GM12878 (cell line): ENCODE data around the gene KRT86. TPM values are rescaled to one million over a fixed set of nuclear protein-coding genes. Genes with fewer than 3 reads are reported as not detected.

Experiments
- ATAC-seq: fragments of 200-7000 bp; cut with Tn5 transposase; 3 replicates; pipeline ENCODE4 v1.9.1; 2020; ENCODE audit warnings: mild to moderate bottlenecking, moderate library complexity
- Bru-seq: library from RNA; stranded (reverse); fragments of 400-500 nt; gene quantifications from one replicate; lab custom pipeline; 2021; lab: Mats Ljungman, UMichigan
- BruChase-seq, 2 experiments: library from RNA; stranded (reverse); fragments of 400-500 nt; gene quantifications; one replicate each; lab custom pipeline; 2021; lab: Mats Ljungman, UMichigan
- BruUV-seq: library from RNA; stranded (reverse); fragments of 400-500 nt; replicated peaks from 2 replicates; lab custom pipeline; 2021; lab: Mats Ljungman, UMichigan
- CTCF ChIA-PET: fragments of 300-600 bp; sonication (Branson Sonifier 250); formaldehyde crosslinking; extraction: SDS; loops from one replicate; lab custom pipeline; 2021; ENCODE audit warnings: inconsistent platforms; lab: Yijun Ruan, JAX
- POLR2A ChIA-PET: fragments of 350-600 bp; formaldehyde crosslinking; extraction: SDS; loops from one replicate; lab custom pipeline; 2021; ENCODE audit warnings: inconsistent platforms; lab: Charles Lee
- RAD21 ChIA-PET: fragments of 300-600 bp; sonication (Branson Sonifier 250); formaldehyde crosslinking; loops from one replicate; lab custom pipeline; 2023; ENCODE audit warnings: antibody characterized with exemption; ENCODE audit not compliant: unreplicated experiment; lab: Charles Lee
- SMC1A ChIA-PET: fragments of 300-600 bp; sonication (Branson Sonifier 250); formaldehyde crosslinking; loops from one replicate; lab custom pipeline; 2023; ENCODE audit not compliant: unreplicated experiment, uncharacterized antibody; lab: Charles Lee
- DNase-seq: peaks from one replicate; pipeline ENCODE4 v3.0.0-alpha.2; 2011; ENCODE audit warnings: low read depth, low spot score
- FAIRE-seq: peaks from 3 replicates; lab custom pipeline; 2011; peaks lifted over from hg19 to GRCh38; lab: Jason Lieb, UNC
- H2AFZ ChIP-seq: 2 replicates; pipeline ENCODE4 v1.6.0; 2011; ENCODE audit warnings: low read depth, low read length, control low read depth; ENCODE audit not compliant: control insufficient read depth
- H3K27ac ChIP-seq: 2 replicates; pipeline ENCODE4 v1.5.1; 2011; ENCODE audit warnings: control low read depth; ENCODE audit not compliant: control insufficient read depth, insufficient read depth
- H3K27me3 ChIP-seq, 2 experiments: replicated peaks in 1 of 2; 2 replicates each; pipeline versions ENCODE4 v1.6.0 to v1.6.1; 2011; ENCODE audit warnings: low read length in 1 of 2; ENCODE audit not compliant: control insufficient read depth in 2 of 2, insufficient read depth in 2 of 2
- H3K36me3 ChIP-seq, 2 experiments: 2 replicates each; pipeline ENCODE4 v1.5.1; 2011; ENCODE audit warnings: low read length in 1 of 2; ENCODE audit not compliant: control insufficient read depth in 2 of 2, insufficient read depth in 2 of 2
- H3K4me1 ChIP-seq: 2 replicates; pipeline ENCODE4 v1.6.1; 2011; ENCODE audit warnings: mild to moderate bottlenecking, low read length, moderate library complexity, mixed read lengths; ENCODE audit not compliant: control insufficient read depth, insufficient read depth
- H3K4me2 ChIP-seq: 2 replicates; pipeline ENCODE4 v1.6.0; 2011; ENCODE audit warnings: control low read depth; ENCODE audit not compliant: control insufficient read depth, insufficient read depth
- H3K4me3 ChIP-seq: fragments of 200-600 bp; sonication (generic); 2 replicates; pipeline ENCODE4 v1.5.1; 2016
- H3K79me2 ChIP-seq: 2 replicates; pipeline ENCODE4 v1.6.0; 2011; ENCODE audit warnings: low read length; ENCODE audit not compliant: control insufficient read depth, insufficient read depth
- H3K9ac ChIP-seq: 2 replicates; pipeline ENCODE4 v1.8.0; 2011; ENCODE audit warnings: low read length, control low read depth, mixed read lengths; ENCODE audit not compliant: control insufficient read depth, insufficient read depth
- H3K9me3 ChIP-seq: replicated peaks from 3 replicates; pipeline ENCODE4 v1.5.1; 2011; ENCODE audit warnings: mild to moderate bottlenecking, low read length; ENCODE audit not compliant: control insufficient read depth, insufficient read depth
- H4K20me1 ChIP-seq: 2 replicates; pipeline ENCODE4 v1.6.0; 2011; ENCODE audit not compliant: control insufficient read depth, insufficient read depth
- ATF7 ChIP-seq: fragments of 450-650 bp; IDR thresholded peaks from 2 replicates; pipeline ENCODE4 v1.6.1; 2016; ENCODE audit warnings: low read depth, mild to moderate bottlenecking
- E2F8 ChIP-seq: fragments of 450-650 bp; IDR thresholded peaks from 2 replicates; pipeline ENCODE4 v1.6.1; 2018; ENCODE audit warnings: mild to moderate bottlenecking, low read depth, moderate library complexity; ENCODE audit not compliant: partially characterized antibody
- POLR2A ChIP-seq: IDR thresholded peaks from 2 replicates; pipeline ENCODE4 v1.6.1; 2011; ENCODE audit warnings: low read depth, mild to moderate bottlenecking, low read length
- POU2F2 ChIP-seq: IDR thresholded peaks from 3 replicates; pipeline ENCODE4 v1.6.1; 2011; ENCODE audit warnings: low read depth, mild to moderate bottlenecking, low read length, borderline replicate concordance
- RELA ChIP-seq: fragments of 450-650 bp; IDR thresholded peaks from 2 replicates; pipeline ENCODE4 v1.8.0; 2014; ENCODE audit warnings: borderline replicate concordance; ENCODE audit not compliant: partially characterized antibody
- RFX5 ChIP-seq: IDR thresholded peaks from 2 replicates; pipeline ENCODE4 v1.6.1; 2011; ENCODE audit warnings: low read depth, low read length, improper control_type of control experiment
- SMAD5 ChIP-seq: IDR thresholded peaks from 2 replicates; pipeline ENCODE4 v1.6.1; 2016; ENCODE audit warnings: antibody characterized with exemption, low read depth
- STAT3 ChIP-seq: IDR thresholded peaks from 2 replicates; pipeline ENCODE4 v1.6.1; 2011; ENCODE audit warnings: low read depth, low read length, improper control_type of control experiment
- WGBS: methylation state at CpG from one replicate; pipeline ENCODE4 v1.1.6; 2016; ENCODE audit warnings: low lambda C conversion rate; ENCODE audit not compliant: insufficient replicate concordance, insufficient coverage; ENCODE audit errors: missing lambda C conversion rate; 5-methylcytosine and 5-hydroxymethylcytosine counted together
- in situ Hi-C: fragments of 300-500 bp; cut with MboI; formaldehyde crosslinking; loops from 9 replicates; pipeline ENCODE4 v1.14.3; 2018; ENCODE audit warnings: mixed read lengths
- intact Hi-C: fragments of 100-400 bp; cut with micrococcal nuclease; formaldehyde crosslinking; loops from one replicate; pipeline ENCODE4 v1.14.2; 2022; ENCODE audit not compliant: unreplicated experiment
- long read RNA-seq, 2 experiments: library from polyadenylated mRNA; unstranded; transcript quantifications; one replicate each; pipeline ENCODE4 v2.0.0, GENCODE V29; 2019 to 2020
- polyA minus RNA-seq, 3 experiments: library from RNA; depleted of rRNA, polyadenylated mRNA; stranded (reverse); fragments of >200 nt; gene quantifications; 2 replicates each; pipeline ENCODE4 v1.2.3, GENCODE V29; 2011
- polyA plus RNA-seq, 11 experiments: library from polyadenylated mRNA; depleted of rRNA in 4 of 11; unstranded in 6 of 11; stranded (reverse) in 5 of 11; fragments of >200 nt; fragmentation: Nextera tagmentation in 4 of 11; fragmentation: Illumina TruSeq in 1 of 11; extraction: Ambion mirVana in 4 of 11; extraction: Trizol in 1 of 11; gene quantifications; 1 replicate in 1 of 11; 2 replicates in 10 of 11; pipeline versions ENCODE4 v1.2.1 to v1.2.3, GENCODE V29; 2011 to 2016; ENCODE audit warnings: inconsistent platforms in 2 of 11, missing spikeins in 2 of 11, low read depth in 1 of 11
- total RNA-seq, 4 experiments: library from RNA; depleted of rRNA in 3 of 4; stranded (reverse); fragments of >200 nt in 3 of 4; fragmentation: Illumina TruSeq in 1 of 4; extraction: Trizol in 1 of 4; gene quantifications; 2 replicates each; pipeline versions ENCODE4 v1.2.1 to v1.2.3, GENCODE V29; 2013 to 2021
- TF ChIP-seq, protein P1 (sequence below): fragments of 450-650 bp; IDR thresholded peaks from 2 replicates; pipeline ENCODE4 v1.6.1; 2017; ENCODE audit warnings: mild to moderate bottlenecking, moderate library complexity

KRT86 gene
- total RNA-seq (2013; cell fraction: nucleolus; rRNA removed): 0.81 and 1.1 TPM in 2 replicates
- total RNA-seq (2014; rRNA removed) (0.11 and 0.27 TPM in 2 replicates), total RNA-seq (2014; rRNA removed; fragmentation: Illumina TruSeq; extraction: Trizol) (0.09 TPM in 1 of 2 replicates, not detected in the other), total RNA-seq (2021) (0.29 and 0.33 TPM in 2 replicates), polyA plus RNA-seq (2011; rRNA removed) (0.39 and 0.54 TPM in 2 replicates), polyA plus RNA-seq (2014; fragmentation: Illumina TruSeq; extraction: Trizol) (not detected in 2 replicates), polyA plus RNA-seq (2014; fragmentation: Nextera tagmentation; extraction: Ambion mirVana) (not detected), polyA plus RNA-seq (2014; rRNA removed) (0.13 and 0.23 TPM in 2 replicates), polyA plus RNA-seq (2016; fragmentation: Nextera tagmentation; extraction: Ambion mirVana) (under 1 TPM; 0.12 to 0.13 TPM), polyA minus RNA-seq (2011; rRNA and poly(A)+ RNA removed) (0.98 TPM in 1 of 2 replicates, not detected in the other), Bru-seq, nascent RNA (percentile 44 among the genes with signal in this experiment), BruChase-seq, experiment 1, labeled RNA remaining after a 6-hour chase (percentile 61 among the genes with signal in this experiment), BruChase-seq, experiment 2, labeled RNA remaining after a 2-hour chase (percentile 49 among the genes with signal in this experiment)
- polyA plus RNA-seq (2011; ENCODE audit: low read depth): not detected
- polyA plus RNA-seq (2011; cell fraction: cytosol; rRNA removed): 0.84 and 0.89 TPM in 2 replicates
- polyA plus RNA-seq (2011; cell fraction: nucleus; rRNA removed): 2.3 TPM in 2 replicates
- 0.27 and 0.62 TPM in 2 replicates for polyA plus RNA-seq (2012)
- polyA minus RNA-seq (2011; cell fraction: cytosol; rRNA and poly(A)+ RNA removed): 0.67 TPM in 1 of 2 replicates, not detected in the other
- polyA minus RNA-seq (2011; cell fraction: nucleus; rRNA and poly(A)+ RNA removed): 0.19 and 0.48 TPM in 2 replicates
- long read RNA-seq, experiment 1, partial matches to known transcripts: 0 of 1 reads
- long read RNA-seq, experiment 1, other reads (novel, unspliced or antisense): 1 of 1 reads
- long read RNA-seq, experiment 2: 0 reads

GRCh38 chr12:52274521-52275120 lies at the start of gene KRT86:
Gene KRT86 (plus strand): TSS chr12:52274645. CDS start chr12:52301917, 27,272 bp downstream.
- Histone ChIP-seq H3K36me3 (no peaks in the 10 kb centered on the region), H3K9me3 (no peaks in the 10 kb centered on the region), H2AFZ (no peak within 1 kb of the TSS), H3K79me2 (no peaks in the 10 kb centered on the region), H3K9ac (no peak within 1 kb of the TSS), H3K4me2 (no peak within 1 kb of the TSS), H3K27ac (no peak within 1 kb of the TSS), H3K4me3 (no peak within 1 kb of the TSS), H4K20me1 (no peaks in the 10 kb centered on the region), H3K4me1 (no peaks in the 10 kb centered on the region), H3K27me3 (peaks cover 3 to 5% of the 10 kb centered on the region in 2 experiments; a peak in 2 of 4 replicates)
- no peak for ATAC-seq
- DNase-seq: no peak
- 2% methylated on average over 3 of the region's 3 CpGs for WGBS
- ChIA-PET CTCF (interaction anchor here (1.9 kb wide), 1 partner anchor 53 kb away, joined by 5 read pairs; no protein-coding TSS in a partner anchor), RAD21 (no interaction called here), POLR2A (no interaction called here), SMC1A (no interaction called here)
- BruUV-seq: no TSS peak
- FAIRE-seq: no peak
- in situ Hi-C loops: no loop called here
- intact Hi-C loops: no loop called here
- TF ChIP-seq POLR2A (no peak), RELA (no peak), E2F8 (no peak), STAT3 (no peak), POU2F2 (no peak), SMAD5 (no peak), ATF7 (no peak), RFX5 (no peak)
- TF ChIP-seq, protein P1, sequence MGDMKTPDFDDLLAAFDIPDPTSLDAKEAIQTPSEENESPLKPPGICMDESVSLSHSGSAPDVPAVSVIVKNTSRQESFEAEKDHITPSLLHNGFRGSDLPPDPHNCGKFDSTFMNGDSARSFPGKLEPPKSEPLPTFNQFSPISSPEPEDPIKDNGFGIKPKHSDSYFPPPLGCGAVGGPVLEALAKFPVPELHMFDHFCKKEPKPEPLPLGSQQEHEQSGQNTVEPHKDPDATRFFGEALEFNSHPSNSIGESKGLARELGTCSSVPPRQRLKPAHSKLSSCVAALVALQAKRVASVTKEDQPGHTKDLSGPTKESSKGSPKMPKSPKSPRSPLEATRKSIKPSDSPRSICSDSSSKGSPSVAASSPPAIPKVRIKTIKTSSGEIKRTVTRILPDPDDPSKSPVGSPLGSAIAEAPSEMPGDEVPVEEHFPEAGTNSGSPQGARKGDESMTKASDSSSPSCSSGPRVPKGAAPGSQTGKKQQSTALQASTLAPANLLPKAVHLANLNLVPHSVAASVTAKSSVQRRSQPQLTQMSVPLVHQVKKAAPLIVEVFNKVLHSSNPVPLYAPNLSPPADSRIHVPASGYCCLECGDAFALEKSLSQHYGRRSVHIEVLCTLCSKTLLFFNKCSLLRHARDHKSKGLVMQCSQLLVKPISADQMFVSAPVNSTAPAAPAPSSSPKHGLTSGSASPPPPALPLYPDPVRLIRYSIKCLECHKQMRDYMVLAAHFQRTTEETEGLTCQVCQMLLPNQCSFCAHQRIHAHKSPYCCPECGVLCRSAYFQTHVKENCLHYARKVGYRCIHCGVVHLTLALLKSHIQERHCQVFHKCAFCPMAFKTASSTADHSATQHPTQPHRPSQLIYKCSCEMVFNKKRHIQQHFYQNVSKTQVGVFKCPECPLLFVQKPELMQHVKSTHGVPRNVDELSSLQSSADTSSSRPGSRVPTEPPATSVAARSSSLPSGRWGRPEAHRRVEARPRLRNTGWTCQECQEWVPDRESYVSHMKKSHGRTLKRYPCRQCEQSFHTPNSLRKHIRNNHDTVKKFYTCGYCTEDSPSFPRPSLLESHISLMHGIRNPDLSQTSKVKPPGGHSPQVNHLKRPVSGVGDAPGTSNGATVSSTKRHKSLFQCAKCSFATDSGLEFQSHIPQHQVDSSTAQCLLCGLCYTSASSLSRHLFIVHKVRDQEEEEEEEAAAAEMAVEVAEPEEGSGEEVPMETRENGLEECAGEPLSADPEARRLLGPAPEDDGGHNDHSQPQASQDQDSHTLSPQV: no peak
